ENCODE measurements around the gene APP.
"Not testable (repeated sequence)": the region's sequence is repeated elsewhere in the genome, so short reads cannot be mapped to it uniquely, and the experiment has no call there.

The APP gene

DNA sequence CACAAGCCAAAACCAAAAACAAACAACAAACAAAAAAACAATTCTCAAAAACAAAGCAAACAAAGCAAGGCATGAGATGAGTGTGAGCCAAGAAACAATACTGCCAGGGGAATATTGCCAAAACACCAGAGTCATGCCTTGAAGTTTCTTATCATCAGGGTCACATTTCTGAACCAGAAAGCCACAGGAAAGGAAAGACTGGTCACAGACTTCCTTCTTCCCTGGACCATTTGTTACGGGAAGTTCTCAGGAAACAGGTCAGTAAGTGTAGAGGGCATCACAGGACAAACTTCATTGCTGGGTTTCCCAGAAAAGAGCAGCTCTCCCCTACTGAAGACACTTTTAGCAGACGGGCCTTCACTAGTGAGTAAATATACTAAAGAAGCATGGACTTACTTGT lies 244.6 kb downstream of the APP start:
- TF ChIP-seq, protein P1, sequence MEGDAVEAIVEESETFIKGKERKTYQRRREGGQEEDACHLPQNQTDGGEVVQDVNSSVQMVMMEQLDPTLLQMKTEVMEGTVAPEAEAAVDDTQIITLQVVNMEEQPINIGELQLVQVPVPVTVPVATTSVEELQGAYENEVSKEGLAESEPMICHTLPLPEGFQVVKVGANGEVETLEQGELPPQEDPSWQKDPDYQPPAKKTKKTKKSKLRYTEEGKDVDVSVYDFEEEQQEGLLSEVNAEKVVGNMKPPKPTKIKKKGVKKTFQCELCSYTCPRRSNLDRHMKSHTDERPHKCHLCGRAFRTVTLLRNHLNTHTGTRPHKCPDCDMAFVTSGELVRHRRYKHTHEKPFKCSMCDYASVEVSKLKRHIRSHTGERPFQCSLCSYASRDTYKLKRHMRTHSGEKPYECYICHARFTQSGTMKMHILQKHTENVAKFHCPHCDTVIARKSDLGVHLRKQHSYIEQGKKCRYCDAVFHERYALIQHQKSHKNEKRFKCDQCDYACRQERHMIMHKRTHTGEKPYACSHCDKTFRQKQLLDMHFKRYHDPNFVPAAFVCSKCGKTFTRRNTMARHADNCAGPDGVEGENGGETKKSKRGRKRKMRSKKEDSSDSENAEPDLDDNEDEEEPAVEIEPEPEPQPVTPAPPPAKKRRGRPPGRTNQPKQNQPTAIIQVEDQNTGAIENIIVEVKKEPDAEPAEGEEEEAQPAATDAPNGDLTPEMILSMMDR (IDR thresholded peaks at IDR 0.05; ENCODE audit: extremely low read depth, missing control alignments), result no peak
- no peak for DNase-seq (ENCODE audit: low spot score)

DNA sequence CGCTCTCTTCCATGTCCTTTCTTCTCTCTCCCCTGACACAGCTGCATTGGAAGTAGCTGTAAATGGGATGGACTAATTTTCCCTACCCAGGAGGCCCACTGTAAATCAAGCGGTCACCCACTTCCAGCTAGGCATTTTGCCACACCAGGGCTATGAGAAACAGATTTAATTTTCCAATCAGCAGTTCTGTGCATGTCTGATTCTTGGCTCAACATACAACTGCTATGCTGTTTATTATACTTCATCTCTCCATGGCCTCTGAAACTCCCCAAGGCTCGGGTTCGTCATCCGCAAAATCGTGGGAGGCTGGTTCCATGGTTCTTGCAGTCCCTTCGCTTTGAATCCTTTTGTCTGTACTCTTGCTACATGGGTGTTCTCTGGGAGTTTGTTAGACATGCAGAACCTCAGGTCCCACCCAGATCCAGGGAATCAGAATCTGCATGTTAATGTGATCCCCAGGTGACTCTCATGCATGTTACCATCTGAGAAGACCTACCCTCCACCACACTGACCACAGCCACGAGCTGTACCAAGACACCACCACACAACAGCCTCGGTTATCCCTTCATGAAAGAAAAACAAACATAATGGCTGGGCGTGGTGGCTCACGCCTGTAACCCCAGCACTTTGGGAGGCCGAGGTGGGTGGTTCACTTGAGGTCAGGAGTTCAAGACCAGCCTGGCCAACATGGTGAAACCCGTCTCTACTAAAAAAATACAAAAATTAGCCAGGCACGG lies 245.3 kb downstream of the APP start:
- no peak for DNase-seq (ENCODE audit: low spot score)
- TF ChIP-seq, protein P1 (IDR thresholded peaks at IDR 0.05; ENCODE audit: extremely low read depth, missing control alignments), result no peak

DNA sequence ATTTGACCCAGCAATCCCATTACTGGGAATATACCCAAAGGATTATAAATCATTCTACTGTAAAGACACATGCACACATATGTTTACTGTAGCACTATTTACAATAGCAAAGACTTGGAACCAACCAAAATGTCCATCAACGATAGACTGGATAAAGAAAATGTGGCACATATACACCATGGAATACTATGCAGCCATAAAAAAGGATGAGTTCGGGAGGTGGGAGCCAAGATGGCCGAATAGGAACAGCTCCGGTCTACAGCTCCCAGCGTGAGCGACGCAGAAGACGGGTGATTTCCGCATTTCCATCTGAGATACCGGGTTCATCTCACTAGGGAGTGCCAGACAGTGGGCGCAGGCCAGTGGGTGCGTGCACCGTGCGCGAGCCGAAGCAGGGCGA lies 252.4 kb downstream of the APP start:
- not testable (repeated sequence) for DNase-seq (ENCODE audit: low spot score)

DNA sequence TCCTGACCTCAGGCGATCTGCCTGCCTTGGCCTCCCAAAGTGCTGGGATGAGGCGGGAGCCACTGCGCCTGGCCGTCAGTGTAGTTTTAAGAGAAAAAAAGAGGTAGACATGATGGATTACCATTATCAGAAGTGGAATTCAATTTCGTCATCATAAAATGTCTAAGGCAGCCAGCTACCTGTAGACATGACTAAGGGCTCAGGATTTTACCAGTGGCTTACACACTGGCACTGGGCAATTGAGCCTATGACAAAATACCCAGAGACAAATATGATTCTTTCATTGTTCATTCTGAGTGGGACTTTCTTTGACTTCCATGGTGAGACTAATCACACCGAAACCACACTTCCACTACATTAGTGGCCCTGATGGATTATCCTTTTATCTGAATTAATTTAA lies 254.3 kb downstream of the APP start:
- TF ChIP-seq, protein P1 (IDR thresholded peaks at IDR 0.05; ENCODE audit: extremely low read depth, missing control alignments), result no peak
- DNase-seq (ENCODE audit: low spot score), result no peak

DNA sequence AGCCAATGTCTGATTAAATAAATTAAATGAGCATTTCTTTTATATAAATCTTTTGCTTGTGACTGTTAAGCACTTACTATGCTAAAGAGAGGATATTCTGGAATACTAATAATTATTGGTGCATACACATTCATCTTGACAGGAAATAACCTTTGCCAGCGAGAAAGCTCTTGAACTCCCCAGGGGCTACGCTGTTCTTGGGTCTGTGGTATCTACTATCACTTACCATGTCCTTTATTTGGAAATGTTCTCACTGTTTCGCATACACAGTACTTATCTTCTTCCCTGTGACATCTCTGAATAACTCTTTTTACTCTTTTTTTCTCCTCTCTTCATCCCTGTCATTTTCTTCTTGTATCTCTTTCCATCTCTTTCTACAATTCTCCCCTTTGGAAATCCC lies 257.1 kb downstream of the APP start:
- TF ChIP-seq, protein P1 (IDR thresholded peaks at IDR 0.05; ENCODE audit: extremely low read depth, missing control alignments), result no peak

DNA sequence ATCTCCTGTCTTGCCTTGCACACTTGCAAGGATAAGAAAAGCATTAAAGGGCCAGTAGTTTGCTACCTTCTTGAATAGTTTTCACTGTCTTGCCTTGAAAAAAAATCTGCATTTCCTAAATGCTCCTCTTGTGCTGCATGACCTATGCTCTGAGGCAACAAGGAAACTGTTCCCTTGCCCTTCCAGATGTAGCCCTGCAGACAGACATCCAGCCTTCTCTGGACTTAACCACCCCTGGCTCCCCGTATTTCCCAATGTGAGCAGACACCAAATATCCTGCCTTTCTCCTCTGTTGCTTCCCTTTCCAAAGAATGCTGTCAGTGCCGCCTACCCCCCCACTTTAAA lies 258.2 kb downstream of the APP start:
- TF ChIP-seq, protein P1 (IDR thresholded peaks at IDR 0.05; ENCODE audit: extremely low read depth, missing control alignments), result no peak
- no peak for DNase-seq (ENCODE audit: low spot score)

More for the DNA sequence above, 257.1 kb downstream of the APP start:
- no peak for DNase-seq (ENCODE audit: low spot score)

DNA sequence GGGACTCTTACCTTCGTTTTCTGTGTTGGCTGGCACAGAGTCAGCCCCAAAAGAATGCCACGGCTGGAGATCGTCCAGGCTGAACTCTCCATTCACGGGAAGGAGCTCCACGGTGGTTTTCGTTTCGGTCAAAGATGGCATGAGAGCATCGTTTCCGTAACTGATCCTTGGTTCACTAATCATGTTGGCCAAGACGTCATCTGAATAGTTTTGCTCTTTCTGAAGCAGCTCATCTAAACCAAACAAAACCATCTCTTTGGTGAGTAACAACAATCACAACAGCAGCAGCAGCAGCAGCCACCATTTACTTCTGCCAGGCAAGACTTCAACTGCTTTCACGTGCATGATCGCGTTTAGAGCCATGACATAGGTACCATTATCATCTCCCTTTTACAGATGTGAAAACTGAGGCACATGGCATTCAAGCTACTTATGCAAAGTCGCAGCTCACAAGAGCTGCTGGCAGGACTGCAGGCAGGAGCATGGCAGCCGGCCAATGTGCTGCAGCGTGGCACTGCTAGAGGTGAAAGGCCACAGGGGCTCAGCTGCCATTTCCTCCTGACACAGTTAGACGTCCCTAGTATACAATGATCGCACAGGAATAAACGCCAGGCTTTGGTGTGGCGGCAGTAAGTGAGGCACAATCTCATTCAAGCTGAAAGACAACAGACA lies 258.7 kb downstream of the APP start:
- TF ChIP-seq, protein P1 (IDR thresholded peaks at IDR 0.05; ENCODE audit: extremely low read depth, missing control alignments), result no peak
- no peak for DNase-seq (ENCODE audit: low spot score)

DNA sequence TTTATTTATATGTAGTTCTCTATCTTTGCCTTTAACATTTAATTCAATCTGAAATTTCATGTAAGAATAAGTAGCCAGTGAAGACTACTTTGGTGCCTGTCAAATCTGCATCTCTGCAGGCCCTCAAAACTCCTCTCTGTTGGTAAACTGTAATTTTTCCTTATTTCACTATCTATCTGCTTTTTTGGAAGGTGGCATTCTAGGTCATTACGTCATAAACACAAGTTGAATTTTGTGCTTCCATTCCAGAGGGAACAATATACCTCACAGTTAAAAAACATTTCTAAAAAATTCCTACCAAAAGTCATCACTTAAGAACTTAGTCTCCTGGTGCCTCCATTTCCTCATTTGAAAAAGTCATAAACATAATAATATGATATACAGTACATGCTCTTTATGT lies 259.8 kb downstream of the APP start:
- TF ChIP-seq, protein P1 (IDR thresholded peaks at IDR 0.05; ENCODE audit: extremely low read depth, missing control alignments), result no peak
- no peak for DNase-seq (ENCODE audit: low spot score)
